T-cell (primary cell): Measurements from ENCODE around the gene FAM98C. TPM values are rescaled to one million over a fixed set of nuclear protein-coding genes. Genes with fewer than 3 reads are reported as not detected.

Experiments
- ATAC-seq, 4 experiments: fragments of 200-7000 bp in 3 of 4; fragments of 150-1000 bp in 1 of 4; cut with Tn5 transposase; replicated peaks in 1 of 4; 1 replicate in 3 of 4; 2 replicates in 1 of 4; pipeline ENCODE4 v1.10.0; 2021; ENCODE audit warnings: moderate library complexity in 3 of 4, mild to moderate bottlenecking in 2 of 4, moderate number of reproducible peaks in 1 of 4
- CTCF ChIA-PET, 2 donors: fragments of 300-600 bp; sonication (Branson Sonifier 250); formaldehyde crosslinking; loops; one replicate each; lab custom pipeline; 2022; ENCODE audit warnings: antibody characterized with exemption in 2 of 2; lab: Charles Lee
- POLR2A ChIA-PET, 2 donors: fragments of 300-600 bp; sonication (Branson Sonifier 250); formaldehyde crosslinking; loops; one replicate each; lab custom pipeline; 2022; ENCODE audit warnings: antibody characterized with exemption in 2 of 2; lab: Charles Lee
- DNase-seq, 35 experiments: peaks; one replicate each; pipeline versions ENCODE4 v3.0.0 to v3.0.0-alpha.2; 2013 to 2023
- H3K27ac ChIP-seq: one replicate; pipeline ENCODE4 v1.5.1; 2013; ENCODE audit warnings: low read length
- H3K27me3 ChIP-seq, 2 experiments: replicated peaks in 1 of 2; 1 replicate in 1 of 2; 2 replicates in 1 of 2; pipeline versions ENCODE4 v1.6.1 to v1.7.0; 2013; ENCODE audit warnings: low read length in 1 of 2, mixed read lengths in 1 of 2; ENCODE audit not compliant: control insufficient read depth in 2 of 2, insufficient read depth in 2 of 2; ENCODE audit errors: extremely low read depth in 1 of 2
- H3K36me3 ChIP-seq, 2 donors: 1 replicate in 1 of 2; 2 replicates in 1 of 2; pipeline versions ENCODE4 v1.6.1 to v1.7.0; 2013; ENCODE audit warnings: low read length in 1 of 2; ENCODE audit not compliant: control insufficient read depth in 2 of 2, insufficient read depth in 1 of 2; ENCODE audit errors: extremely low read depth in 1 of 2
- H3K4me1 ChIP-seq, 2 experiments: 1 replicate in 1 of 2; 2 replicates in 1 of 2; pipeline versions ENCODE4 v1.6.1 to v1.7.0; 2013; ENCODE audit warnings: low read length in 2 of 2, mixed read lengths in 1 of 2; ENCODE audit not compliant: insufficient read depth in 2 of 2, control insufficient read depth in 1 of 2; ENCODE audit errors: extremely low read depth in 1 of 2
- H3K4me3 ChIP-seq, 2 donors: 1 replicate in 1 of 2; 2 replicates in 1 of 2; pipeline versions ENCODE4 v1.5.1 to v1.7.0; 2013; ENCODE audit warnings: mild to moderate bottlenecking in 2 of 2, low read length in 1 of 2, moderate library complexity in 1 of 2; ENCODE audit not compliant: control insufficient read depth in 1 of 2; ENCODE audit errors: extremely low read depth in 1 of 2
- H3K9me3 ChIP-seq: 2 replicates; pipeline ENCODE4 v1.7.0; 2013
- H3K27ac Mint-ChIP-seq, 2 donors: one replicate each; pipeline ENCODE4 v1.8.0; 2020 to 2021; ENCODE audit warnings: mild to moderate bottlenecking in 2 of 2, mixed read lengths in 2 of 2
- H3K27me3 Mint-ChIP-seq, 2 donors: one replicate each; pipeline ENCODE4 v1.8.0; 2021 to 2022; ENCODE audit warnings: mixed read lengths in 2 of 2
- H3K36me3 Mint-ChIP-seq: one replicate; pipeline ENCODE4 v1.8.0; 2021; ENCODE audit warnings: mixed read lengths
- H3K4me1 Mint-ChIP-seq, 3 donors: one replicate each; pipeline ENCODE4 v1.8.0; 2020 to 2022; ENCODE audit warnings: mixed read lengths in 3 of 3, mild to moderate bottlenecking in 1 of 3
- H3K4me3 Mint-ChIP-seq, 3 donors: one replicate each; pipeline ENCODE4 v1.8.0; 2020 to 2022; ENCODE audit warnings: mild to moderate bottlenecking in 3 of 3, mixed read lengths in 3 of 3, moderate library complexity in 3 of 3
- H3K9me3 Mint-ChIP-seq, 3 donors: one replicate each; pipeline ENCODE4 v1.8.0; 2020 to 2022; ENCODE audit warnings: mixed read lengths in 3 of 3
- WGBS: methylation state at CpG from one replicate; pipeline ENCODE4 v1.1.5; 2013; ENCODE audit warnings: missing lambda C conversion rate; ENCODE audit not compliant: insufficient coverage; 5-methylcytosine and 5-hydroxymethylcytosine counted together
- total RNA-seq, 35 experiments: library from RNA in 6 of 35; stranded (reverse) in 6 of 35; fragments of 120-200 nt in 1 of 35; gene quantifications; one replicate each; pipeline versions ENCODE4 v1.2.1 to v1.2.4 and lab custom pipeline; 2013 to 2026

FAM98C gene
- total RNA-seq, 5 donors from 2014 or later (not counting 1 experiment from before 2014, with no cell fraction given), result 31.9 to 62.1 (median 57.4) TPM

GRCh38 chr19:38412491-38412890 is 9.6 kb downstream of the FAM98C start:
- H3K4me1 ChIP-seq, result peaks cover 1 to 8% of the 10 kb centered on the region in 2 experiments
- no peaks in the 10 kb centered on the region for H3K27me3 Mint-ChIP-seq
- H3K9me3 ChIP-seq, result no peaks in the 10 kb centered on the region
- peaks cover 0 to 3% of the 10 kb centered on the region in 2 donors for H3K36me3 ChIP-seq
- ChIA-PET POLR2A (no interaction called here), CTCF (no interaction called here)
- no peak for ATAC-seq
- WGBS, result 93% methylated on average over 5 of the region's 8 CpGs
- H3K4me3 ChIP-seq, result no peak overlapping the region
- H3K27me3 ChIP-seq, result no peaks in the 10 kb centered on the region
- H3K9me3 Mint-ChIP-seq, result no peaks in the 10 kb centered on the region
- H3K27ac ChIP-seq, result no peak overlapping the region
- no peak overlapping the region for H3K27ac Mint-ChIP-seq
- H3K4me3 Mint-ChIP-seq, result no peak overlapping the region
- DNase-seq, result no peak
- peaks cover 4% of the 10 kb centered on the region for H3K36me3 Mint-ChIP-seq
- H3K4me1 Mint-ChIP-seq, result peaks cover 8 to 10% (median 9%) of the 10 kb centered on the region in 3 donors

GRCh38 chr19:38412961-38413360 is 10.1 kb downstream of the FAM98C start:
- Histone ChIP-seq H3K27ac (no peak overlapping the region), H3K4me3 (no peak overlapping the region), H3K36me3 (peaks cover 0 to 3% of the 10 kb centered on the region in 2 donors), H3K9me3 (no peaks in the 10 kb centered on the region), H3K4me1 (peaks cover 6 to 13% of the 10 kb centered on the region in 2 experiments), H3K27me3 (no peaks in the 10 kb centered on the region)
- peaks cover 4% of the 10 kb centered on the region for H3K36me3 Mint-ChIP-seq
- DNase-seq, result no peak
- H3K9me3 Mint-ChIP-seq, result no peaks in the 10 kb centered on the region
- no peak overlapping the region for H3K4me3 Mint-ChIP-seq
- ATAC-seq, result no peak
- peaks cover 13 to 15% (median 14%) of the 10 kb centered on the region in 3 donors for H3K4me1 Mint-ChIP-seq
- 75% methylated on average over 1 of the region's 11 CpGs for WGBS
- ChIA-PET POLR2A (interaction anchor here in 1 of 2 donors (0.6 kb wide), 1 partner anchor 34 kb away, joined by 5 read pairs; no protein-coding TSS in a partner anchor), CTCF (no interaction called here)
- no peaks in the 10 kb centered on the region for H3K27me3 Mint-ChIP-seq
- H3K27ac Mint-ChIP-seq, result no peak overlapping the region

GRCh38 chr19:38413416-38413815 is 10.5 kb downstream of the FAM98C start:
- peaks cover 17 to 18% (median 18%) of the 10 kb centered on the region in 3 donors for H3K4me1 Mint-ChIP-seq
- ChIA-PET CTCF (interaction anchor here in 1 of 2 donors (0.5 kb wide), 1 partner anchor 702 kb away, joined by 3 read pairs; no protein-coding TSS in a partner anchor), POLR2A (interaction anchor here in 1 of 2 donors (0.6 kb wide), 1 partner anchor 35 kb away, joined by 5 read pairs; no protein-coding TSS in a partner anchor)
- no peaks in the 10 kb centered on the region for H3K27me3 ChIP-seq
- no peaks in the 10 kb centered on the region for H3K27me3 Mint-ChIP-seq
- H3K4me1 ChIP-seq, result peaks cover 10 to 17% of the 10 kb centered on the region in 2 experiments
- H3K4me3 Mint-ChIP-seq, result no peak overlapping the region
- H3K36me3 Mint-ChIP-seq, result peaks cover 4% of the 10 kb centered on the region
- ATAC-seq, result no peak
- no peak overlapping the region for H3K27ac ChIP-seq
- H3K4me3 ChIP-seq, result no peak overlapping the region
- H3K36me3 ChIP-seq, result peaks cover 0 to 3% of the 10 kb centered on the region in 2 donors
- H3K27ac Mint-ChIP-seq, result no peak overlapping the region
- no peaks in the 10 kb centered on the region for H3K9me3 ChIP-seq
- WGBS, result no CpG with 5 or more reads among the region's 6 CpGs
- H3K9me3 Mint-ChIP-seq, result no peaks in the 10 kb centered on the region
- DNase-seq, result no peak

GRCh38 chr19:38417146-38417543 is 14.3 kb downstream of the FAM98C start:
- H3K27me3 Mint-ChIP-seq, result no peaks in the 10 kb centered on the region
- POLR2A ChIA-PET, result no interaction called here
- no peaks in the 10 kb centered on the region for H3K36me3 Mint-ChIP-seq
- Histone ChIP-seq H3K4me3 (no peak overlapping the region), H3K27ac (peak overlapping the region; percentile 44), H3K36me3 (no peaks in the 10 kb centered on the region), H3K27me3 (peaks cover 0 to 16% of the 10 kb centered on the region in 2 experiments), H3K4me1 (peaks cover 12 to 19% of the 10 kb centered on the region in 2 experiments), H3K9me3 (no peaks in the 10 kb centered on the region)
- CTCF ChIA-PET, result interaction anchor here in 1 of 2 donors (1.0 kb wide), 1 partner anchor 14 kb away, joined by 4 read pairs; the partner anchor contains the start of gene FAM98C
- H3K9me3 Mint-ChIP-seq, result no peaks in the 10 kb centered on the region
- peaks cover 20 to 25% (median 25%) of the 10 kb centered on the region in 3 donors for H3K4me1 Mint-ChIP-seq
- peak overlapping the region; percentile 72 to 88 (median 79) for H3K4me3 Mint-ChIP-seq
- 86% methylated on average over 8 of the region's 8 CpGs for WGBS
- ATAC-seq (no peak), DNase-seq (no peak)
- H3K27ac Mint-ChIP-seq, result peak overlapping the region; percentile 76 to 87

- Mint-ChIP-seq H3K36me3 (no peaks in the 10 kb centered on the region), H3K27ac (peak overlapping the region; percentile 76 to 87), H3K4me3 (peak overlapping the region; percentile 72 to 88 (median 79)), H3K4me1 (peaks cover 20 to 25% (median 25%) of the 10 kb centered on the region in 3 donors), H3K9me3 (no peaks in the 10 kb centered on the region), H3K27me3 (peaks cover 0 to under 1% of the 10 kb centered on the region in 2 donors)
- Histone ChIP-seq H3K27ac (peak overlapping the region; percentile 44), H3K9me3 (no peaks in the 10 kb centered on the region), H3K36me3 (no peaks in the 10 kb centered on the region), H3K4me3 (peak overlapping the region; percentile 40 to 46), H3K27me3 (peaks cover 0 to 20% of the 10 kb centered on the region in 2 experiments), H3K4me1 (peaks cover 12 to 19% of the 10 kb centered on the region in 2 experiments)
- ChIA-PET POLR2A (no interaction called here), CTCF (interaction anchor here in 1 of 2 donors (1.0 kb wide), 1 partner anchor 15 kb away, joined by 4 read pairs; the partner anchor contains the start of gene FAM98C)
- 18% methylated on average over 46 of the region's 49 CpGs for WGBS
- peak in 30 of 35 experiments; percentile 7 to 63 (median 30) for DNase-seq
- ATAC-seq, result peak; percentile 70 to 86 (median 80)
These were observed 14.9 kb downstream of the FAM98C start for GRCh38 chr19:38417544-38418506.

- no peak overlapping the region for H3K4me3 Mint-ChIP-seq
- Histone ChIP-seq H3K9me3 (no peaks in the 10 kb centered on the region), H3K4me1 (peaks cover 12 to 26% of the 10 kb centered on the region in 2 experiments), H3K4me3 (no peak overlapping the region), H3K36me3 (no peaks in the 10 kb centered on the region), H3K27ac (no peak overlapping the region), H3K27me3 (peaks cover 0 to 33% of the 10 kb centered on the region in 2 experiments)
- no peaks in the 10 kb centered on the region for H3K9me3 Mint-ChIP-seq
- H3K27me3 Mint-ChIP-seq, result peaks cover 0 to 4% of the 10 kb centered on the region in 2 donors
- ChIA-PET POLR2A (no interaction called here), CTCF (no interaction called here)
- 83% methylated on average over 4 of the region's 9 CpGs for whole genome bisulfite sequencing
- DNase-seq, result no peak
- ATAC-seq, result no peak
- peaks cover 22 to 32% (median 28%) of the 10 kb centered on the region in 3 donors for H3K4me1 Mint-ChIP-seq
- no peaks in the 10 kb centered on the region for H3K36me3 Mint-ChIP-seq
- no peak overlapping the region for H3K27ac Mint-ChIP-seq
These were observed 18.0 kb downstream of the FAM98C start for GRCh38 chr19:38420935-38421334.
